Nucleus accumbens (tissue), 56 donors: Measurements from ENCODE around the gene SORBS2.
"Not testable (repeated sequence)": the region's sequence is repeated elsewhere in the genome, so short reads cannot be mapped to it uniquely, and the experiment has no call there.

Experiments
- DNase-seq, 56 donors: peaks; one replicate each; lab custom pipeline; 2025; lab: John Stamatoyannopoulos, UW

Gene SORBS2, protein sequence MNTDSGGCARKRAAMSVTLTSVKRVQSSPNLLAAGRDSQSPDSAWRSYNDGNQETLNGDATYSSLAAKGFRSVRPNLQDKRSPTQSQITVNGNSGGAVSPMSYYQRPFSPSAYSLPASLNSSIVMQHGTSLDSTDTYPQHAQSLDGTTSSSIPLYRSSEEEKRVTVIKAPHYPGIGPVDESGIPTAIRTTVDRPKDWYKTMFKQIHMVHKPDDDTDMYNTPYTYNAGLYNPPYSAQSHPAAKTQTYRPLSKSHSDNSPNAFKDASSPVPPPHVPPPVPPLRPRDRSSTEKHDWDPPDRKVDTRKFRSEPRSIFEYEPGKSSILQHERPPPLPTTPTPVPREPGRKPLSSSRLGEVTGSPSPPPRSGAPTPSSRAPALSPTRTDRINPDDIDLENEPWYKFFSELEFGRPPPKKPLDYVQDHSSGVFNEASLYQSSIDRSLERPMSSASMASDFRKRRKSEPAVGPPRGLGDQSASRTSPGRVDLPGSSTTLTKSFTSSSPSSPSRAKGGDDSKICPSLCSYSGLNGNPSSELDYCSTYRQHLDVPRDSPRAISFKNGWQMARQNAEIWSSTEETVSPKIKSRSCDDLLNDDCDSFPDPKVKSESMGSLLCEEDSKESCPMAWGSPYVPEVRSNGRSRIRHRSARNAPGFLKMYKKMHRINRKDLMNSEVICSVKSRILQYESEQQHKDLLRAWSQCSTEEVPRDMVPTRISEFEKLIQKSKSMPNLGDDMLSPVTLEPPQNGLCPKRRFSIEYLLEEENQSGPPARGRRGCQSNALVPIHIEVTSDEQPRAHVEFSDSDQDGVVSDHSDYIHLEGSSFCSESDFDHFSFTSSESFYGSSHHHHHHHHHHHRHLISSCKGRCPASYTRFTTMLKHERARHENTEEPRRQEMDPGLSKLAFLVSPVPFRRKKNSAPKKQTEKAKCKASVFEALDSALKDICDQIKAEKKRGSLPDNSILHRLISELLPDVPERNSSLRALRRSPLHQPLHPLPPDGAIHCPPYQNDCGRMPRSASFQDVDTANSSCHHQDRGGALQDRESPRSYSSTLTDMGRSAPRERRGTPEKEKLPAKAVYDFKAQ (N-terminal part only)

GRCh38 chr4:185811509-185812364 lies at the start of gene SORBS2:
Gene SORBS2 (minus strand): TSS chr4:185812194. CDS start chr4:185690571, 121,623 bp downstream.
- peak in 40 of 56 donors; percentile 5 to 84 (median 37) for DNase-seq

DNA sequence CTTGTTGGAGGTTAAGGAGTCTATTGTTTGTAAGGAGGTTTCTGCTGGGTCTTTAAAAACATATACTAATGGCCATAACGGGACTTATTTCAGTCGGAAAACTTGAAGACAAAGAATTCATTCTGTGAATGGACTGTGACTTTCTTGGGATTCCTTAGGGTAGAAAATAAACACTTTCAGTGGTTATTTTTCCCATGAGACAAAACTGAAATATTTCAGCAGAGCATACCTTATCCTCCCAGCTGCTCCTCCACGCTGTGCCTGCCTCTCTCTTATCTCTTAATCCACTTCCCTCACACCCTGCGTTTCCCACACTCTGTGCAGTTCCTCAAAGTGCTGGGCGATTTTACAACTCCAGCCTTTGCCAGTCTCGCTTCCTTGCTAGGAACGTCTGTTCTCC lies 47.1 kb upstream of the SORBS2 start:
- no peak for DNase-seq

DNA sequence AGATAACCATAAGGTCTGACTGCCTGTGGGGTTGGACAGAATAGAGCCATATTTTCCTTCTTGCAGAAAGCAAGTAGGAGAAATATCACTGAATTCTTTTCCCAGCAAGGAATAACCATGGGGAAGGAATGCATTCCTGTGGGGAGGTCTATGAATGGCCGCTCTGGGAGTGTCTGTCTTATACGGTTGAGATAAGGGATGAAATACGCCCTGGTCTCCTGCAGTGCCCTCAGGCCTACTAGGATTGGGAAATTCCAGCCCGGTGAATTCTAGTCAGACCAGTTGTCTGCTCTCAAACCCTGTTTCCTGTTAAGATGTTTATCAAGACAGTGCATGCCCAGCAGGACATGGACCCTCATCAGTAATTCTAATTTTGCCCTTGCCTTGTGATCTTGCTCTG lies 45.6 kb upstream of the SORBS2 start:
- DNase-seq: not testable (repeated sequence)

DNA sequence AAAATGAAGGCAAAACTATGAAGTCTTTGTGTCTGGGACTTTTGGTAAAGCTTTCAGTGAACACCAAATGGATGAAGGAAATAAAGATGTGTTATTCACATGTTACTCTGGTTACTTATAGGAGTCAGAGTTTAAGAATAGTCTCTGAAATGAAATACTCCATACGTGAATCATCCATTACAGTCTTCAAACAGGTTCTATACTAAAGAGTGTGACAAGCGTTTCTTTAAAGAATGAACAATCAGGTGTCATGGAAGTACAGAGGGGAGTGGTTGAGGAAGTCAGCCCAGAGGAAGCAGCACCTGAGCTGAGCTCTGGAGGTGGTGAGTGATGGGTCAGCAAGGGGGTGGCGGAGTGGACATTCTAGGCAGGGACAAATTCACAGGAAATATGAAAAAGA lies 41.8 kb upstream of the SORBS2 start:
- no peak for DNase-seq

- no peak for DNase-seq
These were observed 41.0 kb upstream of the SORBS2 start for GRCh38 chr4:185852961-185853360.

DNA sequence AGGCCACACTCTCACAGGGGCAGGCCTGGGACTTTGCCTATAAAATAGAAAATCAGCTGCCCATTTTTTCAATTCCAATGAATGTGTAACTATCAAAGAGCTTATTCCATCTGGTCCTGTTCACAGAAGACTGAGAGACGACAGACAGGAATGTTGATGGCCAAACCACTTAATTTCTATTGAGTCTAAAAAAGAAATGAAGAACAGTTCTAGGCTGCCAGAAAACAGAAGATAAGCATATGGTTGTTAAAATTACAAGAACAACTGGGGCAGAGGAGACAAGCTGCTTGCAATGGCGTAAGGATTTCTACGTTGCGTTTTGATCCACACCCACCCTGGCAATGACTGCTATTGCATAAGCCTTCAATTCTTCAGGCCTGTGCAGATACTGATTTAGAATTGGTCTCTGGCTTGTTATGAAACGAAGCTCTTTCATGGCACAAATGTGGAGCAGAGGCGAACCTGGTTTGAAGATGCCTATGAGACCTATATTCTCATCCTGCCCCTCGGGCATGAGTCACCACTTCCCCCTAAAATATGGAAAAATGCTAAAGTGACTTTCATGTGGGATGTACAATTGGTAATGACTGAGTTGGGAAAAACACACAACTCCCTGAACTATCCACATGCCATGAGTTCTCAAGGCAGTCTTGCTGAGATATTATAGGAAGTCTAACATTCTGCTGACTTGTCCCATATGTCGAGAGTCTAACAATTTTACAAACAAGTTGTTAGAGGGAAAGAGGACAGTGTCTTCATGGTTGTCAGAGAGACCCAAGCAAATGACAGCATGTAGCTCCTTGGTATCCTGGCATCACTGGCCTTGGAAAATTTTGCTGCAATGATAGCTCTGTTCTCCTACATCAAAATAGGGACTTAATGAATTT lies 37.9 kb upstream of the SORBS2 start:
- no peak for DNase-seq

DNA sequence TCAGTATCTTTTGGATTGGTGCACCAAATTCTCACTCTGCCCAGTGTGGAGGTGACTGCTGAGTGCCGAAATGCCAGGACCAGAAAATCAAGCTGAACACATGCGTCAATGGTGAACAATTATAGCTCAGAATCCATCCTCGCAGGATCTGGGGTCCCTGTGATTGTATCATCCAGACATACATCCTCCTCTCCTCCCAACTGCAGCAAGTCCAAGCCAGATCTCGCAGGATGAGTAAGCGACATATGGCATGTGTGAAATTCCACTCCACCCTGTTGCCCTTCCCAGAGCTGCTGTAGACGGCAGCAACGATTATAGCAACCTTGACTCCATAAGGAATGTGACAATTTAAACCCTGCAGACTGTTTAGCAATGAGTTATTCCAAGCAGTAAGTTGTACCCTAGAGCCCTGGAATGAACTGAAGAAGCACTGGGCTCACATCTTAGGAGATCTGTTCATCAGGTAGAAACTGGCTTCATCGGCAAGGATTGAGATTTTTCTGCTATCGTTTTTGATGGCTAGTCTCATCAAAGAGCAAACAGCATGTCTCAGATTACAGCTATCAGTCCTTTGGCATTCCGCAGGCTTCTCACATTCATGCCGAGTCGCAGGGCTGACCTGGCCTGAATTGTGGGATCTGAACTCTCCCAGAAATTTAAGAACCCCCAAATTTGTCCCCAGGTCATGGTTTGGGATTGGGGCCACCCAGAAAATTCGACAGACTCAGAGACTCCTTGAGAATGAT lies 35.5 kb upstream of the SORBS2 start:
- DNase-seq: no peak

- no peak for DNase-seq
These were observed 34.6 kb upstream of the SORBS2 start for GRCh38 chr4:185846505-185847150.

GRCh38 chr4:185845966-185846365 lies 34.0 kb upstream of the SORBS2 start:
- no peak for DNase-seq

DNA sequence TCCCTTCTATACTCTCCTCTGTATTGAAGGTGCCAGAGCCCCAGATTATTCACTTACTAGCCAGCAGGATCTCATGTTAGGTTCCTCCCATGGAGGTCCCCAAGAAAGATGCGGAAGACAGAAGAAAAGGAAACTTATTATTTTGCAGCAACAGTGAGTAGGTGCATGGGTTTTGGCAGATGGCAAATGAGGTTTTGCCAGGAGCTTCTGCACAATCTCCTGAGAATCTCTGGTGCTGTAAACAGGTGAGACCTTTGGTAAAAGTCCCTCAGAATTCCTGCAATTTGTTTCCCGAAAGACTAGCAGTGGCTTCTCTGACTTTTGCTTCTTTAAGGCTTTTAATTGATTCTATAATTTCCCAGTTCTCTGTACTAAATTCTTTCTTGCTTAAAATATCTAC lies 29.5 kb upstream of the SORBS2 start:
- no peak for DNase-seq

DNA sequence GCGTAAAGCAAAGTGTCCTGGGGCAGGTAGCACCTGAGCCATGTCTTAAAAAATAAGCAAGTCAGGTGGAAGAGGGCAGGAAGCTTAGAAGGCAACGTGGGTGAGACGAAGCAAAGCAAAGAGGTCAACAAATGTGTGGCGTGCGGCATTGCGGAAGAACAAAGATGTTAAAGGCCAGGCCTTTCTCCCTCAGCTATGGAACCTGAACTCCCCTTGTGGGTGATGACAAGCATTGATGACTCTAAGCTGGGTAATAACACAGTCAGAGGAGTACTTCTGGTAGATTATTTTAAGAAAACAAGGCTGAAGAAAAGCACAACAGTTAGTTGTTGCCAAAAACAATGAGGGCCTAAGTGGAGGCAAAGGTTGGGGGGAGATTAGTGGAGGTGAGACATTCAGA lies 29.0 kb upstream of the SORBS2 start:
- no peak for DNase-seq

DNA sequence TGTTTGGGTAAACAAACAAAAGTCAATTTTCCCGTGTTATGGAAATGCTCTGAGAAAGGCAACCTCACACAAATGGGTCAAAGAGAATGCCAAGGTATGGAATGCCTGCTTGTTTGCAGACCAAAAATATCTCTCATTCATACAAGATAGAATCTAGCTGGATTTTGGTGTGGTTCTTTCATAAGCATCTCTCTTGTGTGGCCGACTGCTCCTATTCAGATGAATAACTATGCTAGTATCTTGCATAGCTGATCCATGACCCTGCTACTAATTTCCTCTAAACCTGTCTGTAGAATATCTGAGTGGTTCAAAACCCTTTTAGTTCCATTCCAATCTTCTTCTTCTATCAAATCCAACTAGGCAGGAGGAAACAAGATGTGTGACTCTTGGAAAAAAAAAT lies 28.2 kb upstream of the SORBS2 start:
- DNase-seq: no peak

- no peak for DNase-seq
These were observed 27.8 kb upstream of the SORBS2 start for GRCh38 chr4:185839770-185840169.

DNA sequence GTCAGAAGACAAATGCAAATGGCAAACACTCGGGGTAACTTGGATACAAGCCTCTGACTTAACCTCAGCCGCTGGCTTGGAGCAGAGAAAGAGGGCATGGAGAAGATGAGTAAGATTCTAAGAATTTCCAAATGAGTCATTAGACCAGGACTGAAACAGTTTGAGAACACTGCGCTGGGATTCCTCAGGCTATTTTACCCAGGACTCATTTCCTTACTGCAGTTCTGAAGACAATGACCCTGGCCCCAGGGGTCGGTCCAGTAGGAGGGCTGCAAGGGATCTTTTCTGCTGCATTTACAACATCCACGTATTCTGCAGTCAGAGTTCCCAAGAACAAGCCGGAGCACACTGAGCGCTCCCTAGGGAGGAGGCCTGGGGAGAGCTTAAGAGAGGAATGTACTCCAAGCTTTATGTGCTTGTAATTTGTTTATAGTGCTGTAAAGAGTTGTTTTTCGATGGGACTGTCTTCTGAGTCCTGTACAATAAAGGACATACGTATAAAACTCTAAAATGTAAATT lies 27.3 kb upstream of the SORBS2 start:
- peak in 8 of 56 donors; percentile 3 to 44 (median 11) for DNase-seq

DNA sequence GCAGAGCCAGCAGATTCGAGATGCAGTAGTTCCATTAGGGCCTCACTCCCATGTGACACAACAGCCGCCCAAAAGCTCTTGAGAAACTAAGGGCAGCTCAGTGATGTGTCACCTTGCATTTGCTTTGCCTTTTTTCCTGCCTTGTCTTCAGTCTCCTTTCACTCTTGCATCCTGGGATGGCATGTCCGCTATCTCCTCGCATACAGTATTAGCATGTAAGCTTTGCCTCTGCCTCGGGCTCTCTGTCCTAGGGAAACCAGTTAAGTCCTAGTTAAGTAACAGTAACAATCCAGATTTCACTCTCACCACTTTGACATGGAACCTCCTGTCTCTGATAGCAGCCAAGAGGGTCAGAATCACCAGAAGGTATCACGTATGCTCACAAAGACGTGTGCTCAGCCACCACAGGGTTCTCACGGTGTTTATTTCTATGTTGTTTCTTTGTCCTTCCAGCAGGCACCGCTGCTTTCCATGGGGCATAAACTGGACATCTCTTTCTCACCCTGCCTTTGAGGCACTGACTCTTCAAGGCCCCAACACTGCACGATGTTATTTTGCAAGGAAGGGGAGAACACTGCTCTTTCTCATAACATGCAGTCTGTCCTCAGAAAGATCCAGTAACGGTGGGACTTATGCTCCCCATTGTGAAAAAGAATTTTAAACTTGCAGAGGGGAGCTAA lies 26.7 kb upstream of the SORBS2 start:
- DNase-seq: no peak

- DNase-seq: no peak
These were observed 26.1 kb upstream of the SORBS2 start for GRCh38 chr4:185838104-185838452.

- no peak for DNase-seq
These were observed 25.6 kb upstream of the SORBS2 start for GRCh38 chr4:185837415-185838103.
